ENCODE results near the gene ST13.

- TF ChIP-seq CTCF (IDR thresholded peaks at IDR 0.05; ENCODE audit: low read depth, low read length): no peak
- no peak for TF ChIP-seq EZH2phosphoT487 (IDR thresholded peaks at IDR 0.05; ENCODE audit: low read depth)
Observed at GRCh38 chr22:40805699-40806203, 50.7 kb downstream of the ST13 start.
